Right forelimb (tissue), 1 donor: ENCODE results near the gene AFMID.
"Not testable (repeated sequence)": the region's sequence is repeated elsewhere in the genome, so short reads cannot be mapped to it uniquely, and the experiment has no call there.

Experiments
- DNase-seq: peaks from one replicate; pipeline ENCODE4 v3.0.0-alpha.2; 2018

Gene AFMID

GRCh38 chr17:78186692-78187595, at the start of gene AFMID, which contains the start of gene TK1:
Gene AFMID (plus strand): TSS chr17:78187362. CDS start chr17:78187371, 9 bp downstream.
Gene TK1 (minus strand): TSS chr17:78187052. CDS start chr17:78186994, 58 bp downstream.
- DNase-seq, result peak; percentile 100

- peak; percentile 40 for DNase-seq
Observed at GRCh38 chr17:78137392-78138203, 49.6 kb upstream of the AFMID start.

- DNase-seq, result peak; percentile 34
Observed at GRCh38 chr17:78138204-78139060, 48.7 kb upstream of the AFMID start.

- DNase-seq, result not testable (repeated sequence)
Observed at GRCh38 chr17:78139861-78140168, 47.3 kb upstream of the AFMID start.

GRCh38 chr17:78140169-78141051, 46.8 kb upstream of the AFMID start:
- peak; percentile 78 for DNase-seq

GRCh38 chr17:78141437-78142118, 45.6 kb upstream of the AFMID start:
- DNase-seq, result no peak

GRCh38 chr17:78142119-78142861, 44.9 kb upstream of the AFMID start:
- no peak for DNase-seq

- DNase-seq, result no peak
Observed at GRCh38 chr17:78143214-78144146, 43.7 kb upstream of the AFMID start.

- DNase-seq, result no peak
Observed at GRCh38 chr17:78144147-78144719, 42.9 kb upstream of the AFMID start.

GRCh38 chr17:78144736-78145641, 42.2 kb upstream of the AFMID start:
- no peak for DNase-seq

- no peak for DNase-seq
Observed at GRCh38 chr17:78146471-78146869, 40.7 kb upstream of the AFMID start.

- DNase-seq, result no peak
Observed at GRCh38 chr17:78146881-78147280, 40.3 kb upstream of the AFMID start.

- no peak for DNase-seq
Observed at GRCh38 chr17:78147315-78147998, 39.7 kb upstream of the AFMID start.

- DNase-seq, result no peak
Observed at GRCh38 chr17:78148286-78149016, 38.7 kb upstream of the AFMID start.

GRCh38 chr17:78151514-78152008, 35.6 kb upstream of the AFMID start:
- no peak for DNase-seq
